NCI-H2196 treated with DMSO at 0.1 percent for 48 hours (cell line): Measurements from ENCODE around the gene NRP2.

Experiments used
- DNase-seq: peaks from one replicate; lab custom pipeline; 2025; ENCODE audit not compliant: unreplicated experiment; lab: John Stamatoyannopoulos, UW

NRP2 gene

GRCh38 chr2:205751569-205752031 lies 69.3 kb downstream of the NRP2 start:
- DNase-seq: no peak

GRCh38 chr2:205752296-205752820 lies 70.1 kb downstream of the NRP2 start:
- DNase-seq: no peak

GRCh38 chr2:205752924-205753323 lies 70.6 kb downstream of the NRP2 start:
- DNase-seq: no peak

- DNase-seq: no peak
Observed at GRCh38 chr2:205754285-205754923, 72.1 kb downstream of the NRP2 start.

- DNase-seq: no peak
Observed at GRCh38 chr2:205754924-205755321, 72.6 kb downstream of the NRP2 start.

GRCh38 chr2:205755923-205756322 lies 73.6 kb downstream of the NRP2 start:
- DNase-seq: no peak

GRCh38 chr2:205757271-205757670 lies 75.0 kb downstream of the NRP2 start:
- DNase-seq: no peak

- DNase-seq: no peak
Observed at GRCh38 chr2:205758051-205758450, 75.8 kb downstream of the NRP2 start.

GRCh38 chr2:205758500-205758899 lies 76.2 kb downstream of the NRP2 start:
- DNase-seq: no peak

GRCh38 chr2:205759257-205759656 lies 77.0 kb downstream of the NRP2 start:
- DNase-seq: no peak

- DNase-seq: no peak
Observed at GRCh38 chr2:205759732-205760131, 77.4 kb downstream of the NRP2 start.

- DNase-seq: no peak
Observed at GRCh38 chr2:205760157-205760556, 77.9 kb downstream of the NRP2 start.

GRCh38 chr2:205761421-205761820 lies 79.1 kb downstream of the NRP2 start:
- DNase-seq: no peak

GRCh38 chr2:205762881-205763280 lies 80.6 kb downstream of the NRP2 start:
- no peak for DNase-seq

GRCh38 chr2:205763708-205764211 lies 81.5 kb downstream of the NRP2 start:
- DNase-seq: no peak

GRCh38 chr2:205764270-205764746 lies 82.0 kb downstream of the NRP2 start:
- no peak for DNase-seq

GRCh38 chr2:205765151-205765550 lies 82.8 kb downstream of the NRP2 start:
- no peak for DNase-seq

- peak; percentile 4 for DNase-seq
Observed at GRCh38 chr2:205766779-205767359, 84.6 kb downstream of the NRP2 start.

- no peak for DNase-seq
Observed at GRCh38 chr2:205767617-205768016, 85.3 kb downstream of the NRP2 start.

GRCh38 chr2:205768341-205768740 lies 86.0 kb downstream of the NRP2 start:
- DNase-seq: no peak

GRCh38 chr2:205768815-205769494 lies 86.7 kb downstream of the NRP2 start:
- DNase-seq: no peak

- no peak for DNase-seq
Observed at GRCh38 chr2:205769495-205769850, 87.2 kb downstream of the NRP2 start.
